Ovary (tissue), 9 donors: ENCODE data around the gene TRMT2A. TPM values are rescaled to one million over a fixed set of nuclear protein-coding genes. Genes with fewer than 3 reads are reported as not detected.

Source experiments
- DNase-seq, 5 donors: peaks; one replicate each; pipeline ENCODE4 v3.0.0-alpha.2; 2019 to 2020
- H3K27ac ChIP-seq, 2 donors: fragments of 200-600 bp; one replicate each; pipeline versions ENCODE4 v1.5.1 to v1.8.0; 2019 to 2022
- H3K27me3 ChIP-seq: fragments of 200-600 bp; one replicate; pipeline ENCODE4 v1.8.0; 2022
- H3K36me3 ChIP-seq: fragments of 200-600 bp; sonication (generic); one replicate; pipeline ENCODE4 v1.5.1; 2019
- H3K4me1 ChIP-seq: one replicate; pipeline ENCODE4 v1.8.1; 2013; ENCODE audit warnings: mild to moderate bottlenecking, moderate library complexity; ENCODE audit not compliant: insufficient read depth
- H3K4me3 ChIP-seq: fragments of 200-600 bp; sonication (generic); one replicate; pipeline ENCODE4 v1.5.1; 2017
- H3K9me3 ChIP-seq, 2 donors: fragments of 200-600 bp in 1 of 2; sonication (generic) in 1 of 2; one replicate each; pipeline versions ENCODE4 v1.5.1 to v1.8.1; 2013 to 2019; ENCODE audit warnings: mild to moderate bottlenecking in 1 of 2, moderate library complexity in 1 of 2
- EP300 ChIP-seq: sonication (generic); formaldehyde crosslinking; IDR thresholded peaks from one replicate; pipeline ENCODE4 v1.6.1; 2017; ENCODE audit warnings: antibody characterized with exemption
- POLR2A ChIP-seq: fragments of 450-650 bp; IDR thresholded peaks from one replicate; pipeline ENCODE4 v1.6.1; 2017; ENCODE audit warnings: antibody characterized with exemption, mild to moderate bottlenecking, moderate library complexity
- WGBS, 3 donors: extraction: QIAGEN DNeasy Blood & Tissue Kit in 1 of 3; methylation state at CpG; one replicate each; pipeline versions ENCODE4 v1.1.5 to v1.1.7; 2013 to 2017; 5-methylcytosine and 5-hydroxymethylcytosine counted together
- intact Hi-C, 4 donors: fragments of 100-400 bp; cut with DNase I; formaldehyde crosslinking; loops; one replicate each; pipeline versions ENCODE4 v1.11.0 to v1.15.1; 2022 to 2023
- polyA plus RNA-seq, 2 donors: library from polyadenylated mRNA; stranded (reverse); fragments of 200-250 nt in 1 of 2; fragments of 350-450 nt in 1 of 2; fragmentation: Illumina TruSeq in 1 of 2; extraction: RNeasy Lipid Tissue Mini Kit (QIAGEN cat#74804) in 1 of 2; gene quantifications; one replicate each; pipeline ENCODE4 v1.2.3, GENCODE V29; 2013 to 2014
- total RNA-seq, 7 donors: library from RNA; depleted of rRNA in 2 of 7; stranded (reverse); fragments of >200 nt in 2 of 7; fragmentation: NEBNext Ultra II Directional in 3 of 7; extraction: Animal tissue kit (Norgen Biotek cat#: 25700) in 3 of 7; gene quantifications; one replicate each; pipeline versions ENCODE4 v1.1.0 to v1.2.4, GENCODE V29; 2016 to 2023
- TF ChIP-seq, protein P1 (sequence below), 3 donors: fragments of 450-650 bp in 2 of 3; fragments of 200-600 bp in 1 of 3; IDR thresholded peaks; one replicate each; pipeline versions ENCODE4 v1.5.1 to v1.8.0; 2016 to 2022; ENCODE audit warnings: antibody characterized with exemption in 3 of 3, mild to moderate bottlenecking in 1 of 3
- donor health status: DM: no; HTN: no; CAD: no; lungs with moderate emphysema.
- donor health status: DM: no; HTN: no; CAD: no.
- donor health status: Bipolar disorder and iron deficiency.
- donor health status: DM: yes; HTN: yes; CAD: no.
- donor health status: DM: no; HTN: no; CAD: no.
- donor health status: DM: yes; HTN: yes; CAD: no.

The TRMT2A gene
- total and polyA plus RNA-seq, 9 donors, result 2.8 to 59.7 (median 44.6) TPM

DNA sequence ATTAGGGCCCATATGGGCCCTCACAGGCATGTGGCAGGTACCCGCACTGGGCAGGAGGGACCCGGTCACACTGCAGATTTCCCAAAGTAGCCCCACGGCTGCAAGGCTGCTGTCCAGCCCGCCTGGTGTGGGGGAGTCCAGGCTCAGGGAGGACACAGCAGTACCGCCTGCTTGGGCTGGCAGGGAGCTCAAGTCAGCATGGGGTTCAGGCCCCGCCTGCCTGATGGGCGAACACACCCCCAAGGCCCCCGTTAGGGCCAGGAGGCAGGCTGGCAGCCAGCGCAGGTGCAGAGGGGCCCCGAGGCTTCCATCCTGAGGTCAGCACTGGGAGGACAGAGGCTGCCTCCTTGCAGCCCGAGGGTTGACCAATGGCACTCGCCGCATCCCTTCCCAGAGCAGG, 20.1 kb upstream of the TRMT2A start:
- Histone ChIP-seq H3K4me3 (no peak overlapping the region), H3K36me3 (no peaks in the 10 kb centered on the region), H3K27ac (no peak overlapping the region), H3K4me1 (peaks cover 13% of the 10 kb centered on the region), H3K9me3 (no peaks in the 10 kb centered on the region), H3K27me3 (no peaks in the 10 kb centered on the region)
- 57 to 72% (median 62%) methylated on average over 10 to 13 of the region's 13 CpGs for WGBS, 3 donors
- DNase-seq, result no peak
- TF ChIP-seq, protein P1, sequence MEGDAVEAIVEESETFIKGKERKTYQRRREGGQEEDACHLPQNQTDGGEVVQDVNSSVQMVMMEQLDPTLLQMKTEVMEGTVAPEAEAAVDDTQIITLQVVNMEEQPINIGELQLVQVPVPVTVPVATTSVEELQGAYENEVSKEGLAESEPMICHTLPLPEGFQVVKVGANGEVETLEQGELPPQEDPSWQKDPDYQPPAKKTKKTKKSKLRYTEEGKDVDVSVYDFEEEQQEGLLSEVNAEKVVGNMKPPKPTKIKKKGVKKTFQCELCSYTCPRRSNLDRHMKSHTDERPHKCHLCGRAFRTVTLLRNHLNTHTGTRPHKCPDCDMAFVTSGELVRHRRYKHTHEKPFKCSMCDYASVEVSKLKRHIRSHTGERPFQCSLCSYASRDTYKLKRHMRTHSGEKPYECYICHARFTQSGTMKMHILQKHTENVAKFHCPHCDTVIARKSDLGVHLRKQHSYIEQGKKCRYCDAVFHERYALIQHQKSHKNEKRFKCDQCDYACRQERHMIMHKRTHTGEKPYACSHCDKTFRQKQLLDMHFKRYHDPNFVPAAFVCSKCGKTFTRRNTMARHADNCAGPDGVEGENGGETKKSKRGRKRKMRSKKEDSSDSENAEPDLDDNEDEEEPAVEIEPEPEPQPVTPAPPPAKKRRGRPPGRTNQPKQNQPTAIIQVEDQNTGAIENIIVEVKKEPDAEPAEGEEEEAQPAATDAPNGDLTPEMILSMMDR (IDR thresholded peaks at IDR 0.05), result no peak
- TF ChIP-seq EP300 (no peak), POLR2A (no peak)
- intact Hi-C loops, result loop anchor here in 1 of 4 donors (10.0 kb wide), 1 partner anchor 58 kb away; no protein-coding TSS in a partner anchor

DNA sequence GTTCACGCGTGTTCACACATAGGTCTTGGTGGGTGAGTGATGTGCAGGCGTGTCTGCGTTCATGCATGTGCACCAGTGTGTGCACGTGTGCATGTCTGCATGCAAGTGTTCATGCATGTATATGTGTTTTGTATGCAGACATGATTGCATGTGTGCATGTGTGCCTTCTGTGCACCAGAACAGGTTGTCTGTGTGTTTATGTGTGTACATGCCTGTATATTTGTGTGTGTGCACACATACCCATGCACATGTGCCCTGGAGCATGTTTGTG, 19.5 kb upstream of the TRMT2A start:
- H3K27me3 ChIP-seq, result no peaks in the 10 kb centered on the region
- no peak overlapping the region for H3K4me3 ChIP-seq
- no peak for DNase-seq
- no peak for TF ChIP-seq POLR2A
- H3K36me3 ChIP-seq, result no peaks in the 10 kb centered on the region
- WGBS, 3 donors, result 84 to 96% (median 91%) methylated on average over 5 of the region's 5 CpGs
- no peak overlapping the region for H3K27ac ChIP-seq
- intact Hi-C loops, result loop anchor here in 1 of 4 donors (10.0 kb wide), 1 partner anchor 58 kb away; no protein-coding TSS in a partner anchor
- peaks cover 13% of the 10 kb centered on the region for H3K4me1 ChIP-seq
- H3K9me3 ChIP-seq, result no peaks in the 10 kb centered on the region

DNA sequence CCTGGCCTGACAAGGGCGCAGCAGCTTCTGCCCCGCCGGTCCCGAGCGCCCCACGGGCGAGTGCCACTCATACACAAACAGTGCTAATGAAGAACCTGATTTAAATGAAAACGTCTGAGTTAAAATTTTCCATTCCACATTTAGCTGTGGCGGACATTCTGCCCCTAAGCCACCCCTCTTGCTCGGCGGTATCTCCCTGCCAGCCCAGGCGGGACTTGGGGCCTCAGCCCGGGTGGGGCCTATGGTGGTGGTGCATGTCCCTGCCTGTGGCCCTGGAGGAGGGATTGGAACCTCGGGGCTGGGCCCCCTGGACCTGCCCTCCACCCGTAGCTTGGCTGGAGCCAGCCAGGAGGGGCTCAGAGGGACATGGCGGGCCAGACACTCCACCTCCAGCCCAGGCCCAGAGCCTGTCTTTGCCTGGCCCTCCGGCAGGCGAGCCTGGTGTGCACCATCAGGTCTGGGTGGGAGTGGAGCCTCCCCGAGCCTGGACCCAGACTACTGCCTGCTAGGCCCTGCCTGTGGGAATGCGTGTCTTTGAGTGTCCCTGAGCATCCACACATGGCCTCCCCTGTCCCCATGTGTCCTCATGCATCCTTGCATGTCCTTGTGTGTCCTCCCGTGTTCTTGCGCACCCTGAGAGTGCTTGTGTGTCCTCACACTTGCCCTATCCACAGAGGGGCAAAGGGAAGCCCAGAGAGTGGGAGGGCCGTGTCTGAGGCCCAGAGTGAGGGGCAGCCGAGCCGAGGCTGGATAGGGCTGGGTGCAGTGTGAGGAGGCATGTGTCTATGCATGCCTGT, 19.0 kb upstream of the TRMT2A start:
- Histone ChIP-seq H3K27me3 (no peaks in the 10 kb centered on the region), H3K4me1 (peaks cover 13% of the 10 kb centered on the region), H3K36me3 (no peaks in the 10 kb centered on the region), H3K9me3 (no peaks in the 10 kb centered on the region), H3K4me3 (no peak overlapping the region), H3K27ac (no peak overlapping the region)
- TF ChIP-seq POLR2A, result no peak
- no peak for TF ChIP-seq EP300
- TF ChIP-seq, protein P1 (IDR thresholded peaks at IDR 0.05), result no peak
- WGBS, 3 donors, result 81 to 83% (median 82%) methylated on average over 25 of the region's 25 CpGs
- intact Hi-C loops, result loop anchor here in 1 of 4 donors (10.0 kb wide), 1 partner anchor 59 kb away; no protein-coding TSS in a partner anchor
- DNase-seq, result no peak

DNA sequence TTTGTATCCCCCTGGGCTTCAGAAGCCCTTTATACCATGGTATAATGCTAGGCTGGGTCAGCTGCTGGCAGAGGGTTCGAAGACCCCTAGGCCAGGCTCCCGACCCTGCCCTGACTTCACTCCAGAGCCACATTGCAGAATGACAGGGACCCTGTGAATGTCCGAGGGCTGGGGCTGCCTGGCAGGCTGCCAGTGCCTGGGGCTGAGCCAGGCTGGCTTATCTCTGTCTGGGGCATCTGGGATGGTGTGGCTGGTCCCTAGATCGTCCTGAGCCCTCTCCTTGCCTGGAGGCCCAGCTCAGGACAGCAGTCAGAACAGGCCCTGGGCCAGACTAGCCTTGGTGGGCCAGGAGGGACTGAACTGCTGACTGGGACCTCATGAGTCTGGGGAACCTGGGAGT, 18.2 kb upstream of the TRMT2A start:
- Histone ChIP-seq H3K27me3 (no peaks in the 10 kb centered on the region), H3K4me3 (no peak overlapping the region), H3K4me1 (peaks cover 15% of the 10 kb centered on the region), H3K27ac (no peak overlapping the region), H3K9me3 (no peaks in the 10 kb centered on the region), H3K36me3 (no peaks in the 10 kb centered on the region)
- intact Hi-C loops, result loop anchor here in 1 of 4 donors (10.0 kb wide), 1 partner anchor 60 kb away; no protein-coding TSS in a partner anchor
- TF ChIP-seq, protein P1 (IDR thresholded peaks at IDR 0.05), result no peak
- no peak for TF ChIP-seq EP300
- TF ChIP-seq POLR2A, result no peak
- no peak for DNase-seq
- WGBS, 3 donors, result 58 to 85% (median 60%) methylated on average over 3 to 4 of the region's 4 CpGs

DNA sequence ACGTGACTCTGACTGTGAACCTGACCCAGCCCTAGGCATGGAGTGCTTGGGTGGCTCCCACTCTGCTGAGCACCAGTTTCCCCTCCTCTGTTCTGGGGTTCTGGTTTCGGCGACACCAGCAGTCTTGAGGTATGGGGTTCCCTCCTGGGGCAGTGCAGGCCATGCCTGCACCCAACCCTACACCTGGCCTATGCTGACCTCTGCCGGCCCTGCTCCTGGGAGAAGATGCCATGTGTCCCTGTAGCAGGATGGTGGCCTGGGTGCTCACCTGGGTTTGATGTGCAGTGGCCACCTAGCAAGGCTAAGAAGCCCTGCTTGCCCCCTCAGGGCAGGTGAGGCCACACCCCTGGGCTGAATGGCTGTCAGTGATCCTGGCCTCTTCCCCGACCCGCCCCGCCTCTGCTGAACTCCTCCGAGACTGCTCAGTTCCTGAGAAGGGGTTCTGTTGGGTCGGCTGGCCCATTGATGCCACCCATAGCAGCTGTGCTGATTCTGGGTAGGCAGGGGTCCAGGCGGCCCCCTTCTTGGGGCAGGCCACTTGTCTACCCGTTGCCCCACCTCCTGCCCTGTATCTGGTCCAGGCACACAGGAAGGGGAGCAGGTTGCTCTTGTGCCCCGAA, 17.0 kb upstream of the TRMT2A start:
- Histone ChIP-seq H3K27me3 (no peaks in the 10 kb centered on the region), H3K36me3 (no peaks in the 10 kb centered on the region), H3K4me1 (peaks cover 15% of the 10 kb centered on the region), H3K9me3 (no peaks in the 10 kb centered on the region), H3K27ac (no peak overlapping the region), H3K4me3 (no peak overlapping the region)
- 81 to 85% (median 81%) methylated on average over 11 to 12 of the region's 12 CpGs for WGBS, 3 donors
- TF ChIP-seq, protein P1 (IDR thresholded peaks at IDR 0.05), result no peak
- TF ChIP-seq POLR2A (no peak), EP300 (no peak)
- intact Hi-C loops, result loop anchor here in 1 of 4 donors (10.0 kb wide), 1 partner anchor 61 kb away; no protein-coding TSS in a partner anchor
- no peak for DNase-seq
